ENCODE results near the gene ACOT9.
"Not testable (repeated sequence)": the region's sequence is repeated elsewhere in the genome, so short reads cannot be mapped to it uniquely, and the experiment has no call there.

The ACOT9 gene

DNA sequence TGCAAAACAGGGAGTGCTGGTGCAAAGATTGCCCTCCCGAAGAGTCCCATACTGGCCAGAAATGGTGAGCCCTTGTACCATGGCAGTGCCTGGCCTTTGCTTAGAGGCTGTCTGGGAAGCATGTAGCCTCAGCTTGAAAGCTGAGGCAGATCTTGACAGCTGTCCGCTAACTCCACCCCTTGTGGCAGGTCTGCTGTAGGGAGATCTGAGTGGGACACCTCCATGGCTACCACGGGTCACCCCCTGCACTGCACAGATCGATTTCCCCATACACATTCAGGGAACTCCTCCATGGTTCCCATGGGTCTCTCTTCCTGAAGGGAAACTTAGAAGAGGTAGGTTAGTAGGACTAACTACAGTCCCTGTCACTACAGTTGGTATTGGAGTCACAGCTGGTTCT, 6.1 kb upstream of the ACOT9 start:
- H3K27ac Mint-ChIP-seq: no peak overlapping the region
- no peak overlapping the region for H3K4me3 Mint-ChIP-seq
- H3K27me3 Mint-ChIP-seq: no peaks in the 10 kb centered on the region
- CTCF ChIA-PET: no interaction called here
- no peaks in the 10 kb centered on the region for H3K9me3 Mint-ChIP-seq
- DNase-seq: no peak
- H3K4me1 Mint-ChIP-seq: peaks cover 14% of the 10 kb centered on the region
- H3K36me3 Mint-ChIP-seq: no peaks in the 10 kb centered on the region

DNA sequence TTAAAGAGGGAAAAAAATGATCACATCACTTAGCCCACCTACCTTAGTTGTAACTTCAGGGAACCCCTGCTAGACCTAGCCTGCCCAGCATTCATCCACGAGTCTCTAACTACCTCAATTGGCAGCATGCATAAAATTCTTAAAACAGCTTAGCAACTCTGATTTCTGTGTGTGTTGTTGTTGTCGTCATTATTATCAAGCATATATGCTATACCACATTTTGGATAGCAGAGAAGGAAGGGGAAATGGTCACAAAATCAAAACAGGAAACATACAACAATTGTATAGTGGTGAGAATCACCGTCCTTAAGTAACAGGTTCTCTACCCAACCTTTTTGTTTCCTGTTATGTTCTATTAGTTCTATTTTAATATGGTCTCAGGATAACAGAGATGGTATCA, 2.7 kb upstream of the ACOT9 start:
- H3K4me1 Mint-ChIP-seq: peaks cover 31% of the 10 kb centered on the region
- peak overlapping the region; percentile 77 for H3K27ac Mint-ChIP-seq
- H3K27me3 Mint-ChIP-seq: no peaks in the 10 kb centered on the region
- H3K36me3 Mint-ChIP-seq: no peaks in the 10 kb centered on the region
- DNase-seq: peak; percentile 25
- H3K9me3 Mint-ChIP-seq: no peaks in the 10 kb centered on the region
- H3K4me3 Mint-ChIP-seq: no peak overlapping the region
- CTCF ChIA-PET: interaction anchor here (1.0 to 1.3 kb wide), 2 partner anchors 156 to 309 kb away, joined by 3 to 4 read pairs; no protein-coding TSS in a partner anchor

DNA sequence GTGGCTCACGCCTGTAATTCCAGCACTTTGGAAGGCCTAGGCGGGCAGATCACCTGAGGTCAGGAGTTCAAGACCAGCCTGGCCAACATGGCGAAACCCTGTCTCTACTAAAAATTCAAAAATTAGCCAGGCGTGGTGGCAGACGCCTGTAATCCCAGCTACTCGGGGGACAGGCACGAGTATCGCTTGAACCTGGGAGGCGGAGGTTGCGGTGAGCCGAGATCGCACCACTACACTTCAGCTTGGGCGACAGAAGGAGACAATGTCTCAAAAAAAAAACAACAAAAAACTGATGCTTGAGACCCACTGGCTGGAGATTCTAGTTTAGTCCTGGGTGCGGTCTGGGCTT, 521 bp upstream of the ACOT9 start:
- not testable (repeated sequence) for H3K9me3 Mint-ChIP-seq, H3K36me3 Mint-ChIP-seq, H3K27me3 Mint-ChIP-seq, DNase-seq
- H3K4me1 Mint-ChIP-seq: peaks cover 34% of the 10 kb centered on the region
- peak overlapping the region; percentile 84 for H3K4me3 Mint-ChIP-seq
- peak overlapping the region; percentile 82 for H3K27ac Mint-ChIP-seq
- CTCF ChIA-PET: interaction anchor here (1.0 kb wide), 1 partner anchor 159 kb away, joined by 6 read pairs; no protein-coding TSS in a partner anchor

DNA sequence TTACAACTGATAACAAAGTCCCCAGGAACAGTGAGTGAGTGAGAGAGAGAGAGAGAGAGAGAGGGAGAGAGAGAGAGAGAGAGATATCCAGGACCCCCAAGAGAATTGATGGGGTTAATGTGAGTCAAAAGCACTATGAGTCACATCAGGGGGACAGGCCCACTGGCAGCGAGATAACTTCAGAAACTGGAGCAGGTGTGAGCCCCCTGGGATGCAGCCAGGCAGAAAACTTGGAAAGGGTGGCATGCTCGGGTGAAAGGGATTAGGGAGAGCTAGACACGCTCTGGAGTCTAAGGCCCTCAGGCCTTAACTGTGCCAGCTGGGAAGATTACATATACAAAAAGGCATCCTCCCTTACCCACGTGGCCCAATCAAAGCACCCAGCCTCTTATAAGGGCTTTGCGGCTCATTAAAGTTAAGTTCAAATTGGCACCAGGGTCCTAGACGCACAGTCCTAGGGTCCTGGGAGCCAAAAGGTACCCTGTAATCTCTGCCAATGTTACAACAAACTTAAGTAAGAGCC, 841 bp downstream of the ACOT9 start:
- peaks cover 34% of the 10 kb centered on the region for H3K4me1 Mint-ChIP-seq
- CTCF ChIA-PET: no interaction called here
- H3K4me3 Mint-ChIP-seq: peak overlapping the region; percentile 84
- no peaks in the 10 kb centered on the region for H3K9me3 Mint-ChIP-seq
- H3K36me3 Mint-ChIP-seq: peaks cover 3% of the 10 kb centered on the region
- peak; percentile 24 for DNase-seq
- H3K27me3 Mint-ChIP-seq: no peaks in the 10 kb centered on the region
- H3K27ac Mint-ChIP-seq: peak overlapping the region; percentile 90

DNA sequence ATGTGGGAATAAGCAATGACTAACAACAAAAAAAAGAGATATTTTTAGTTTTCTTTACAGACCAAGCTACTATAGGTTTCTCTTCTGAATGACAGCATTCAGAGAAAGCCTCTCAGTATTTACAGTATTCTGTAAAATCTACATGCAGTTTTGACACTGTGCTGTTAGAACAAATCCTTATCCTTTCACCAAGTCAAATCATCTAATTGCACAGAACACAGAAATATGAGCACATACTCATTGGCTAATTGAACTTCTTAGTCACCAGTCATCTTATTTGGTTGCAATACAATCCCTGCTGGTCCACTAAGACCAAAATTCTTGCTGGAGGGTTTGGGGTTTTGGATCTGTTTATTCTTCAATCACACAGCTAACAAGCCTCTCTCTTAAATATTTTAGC, 5.7 kb downstream of the ACOT9 start:
- Mint-ChIP-seq H3K27ac (no peak overlapping the region), H3K4me3 (no peak overlapping the region), H3K27me3 (no peaks in the 10 kb centered on the region), H3K36me3 (peaks cover 7% of the 10 kb centered on the region), H3K4me1 (peaks cover 26% of the 10 kb centered on the region), H3K9me3 (no peaks in the 10 kb centered on the region)
- no peak for DNase-seq
- CTCF ChIA-PET: no interaction called here

DNA sequence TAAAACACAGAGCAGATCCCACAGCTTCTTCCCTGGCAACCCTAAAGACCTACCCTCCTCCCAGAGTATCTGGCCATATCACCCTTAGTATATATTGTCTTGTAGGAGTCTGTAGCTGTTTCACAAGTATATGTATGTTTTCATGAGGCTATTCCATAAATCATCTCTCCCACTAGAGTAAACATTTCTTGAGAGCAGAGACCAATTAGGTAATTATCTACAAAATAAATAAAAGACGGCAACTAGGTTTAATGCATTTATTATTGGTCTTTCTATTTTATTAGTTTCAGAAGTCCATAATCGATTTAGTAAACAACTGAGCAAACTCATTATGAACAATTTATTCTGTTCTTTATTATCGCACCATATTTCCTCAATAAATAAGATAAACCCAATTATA, 7.0 kb downstream of the ACOT9 start:
- H3K9me3 Mint-ChIP-seq: no peaks in the 10 kb centered on the region
- DNase-seq: no peak
- CTCF ChIA-PET: no interaction called here
- no peaks in the 10 kb centered on the region for H3K27me3 Mint-ChIP-seq
- peaks cover 15% of the 10 kb centered on the region for H3K36me3 Mint-ChIP-seq
- H3K4me3 Mint-ChIP-seq: no peak overlapping the region
- H3K27ac Mint-ChIP-seq: no peak overlapping the region
- peaks cover 24% of the 10 kb centered on the region for H3K4me1 Mint-ChIP-seq

DNA sequence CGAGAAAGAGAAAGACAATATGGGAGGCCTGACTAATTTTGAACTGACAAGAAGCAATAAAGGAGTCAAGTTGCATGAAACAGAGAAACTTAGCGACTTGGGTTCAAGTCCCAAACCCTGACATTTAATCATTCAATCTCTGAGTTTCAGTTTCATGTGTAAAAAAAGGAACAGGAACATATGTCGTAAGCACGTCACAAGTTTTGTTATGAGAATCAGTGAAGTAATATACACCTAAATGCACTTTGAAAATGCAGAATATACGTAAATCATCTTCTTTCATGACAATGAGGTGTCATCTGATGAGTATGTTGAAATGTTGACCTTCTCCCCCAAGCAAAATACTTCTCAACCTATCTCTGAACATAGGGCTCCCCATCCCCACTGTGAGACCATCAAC, 10.4 kb downstream of the ACOT9 start:
- Mint-ChIP-seq H3K36me3 (peaks cover 20% of the 10 kb centered on the region), H3K9me3 (no peaks in the 10 kb centered on the region), H3K27ac (peak overlapping the region; percentile 80), H3K4me1 (peaks cover 22% of the 10 kb centered on the region), H3K4me3 (no peak overlapping the region), H3K27me3 (no peaks in the 10 kb centered on the region)
- CTCF ChIA-PET: no interaction called here
- no peak for DNase-seq

DNA sequence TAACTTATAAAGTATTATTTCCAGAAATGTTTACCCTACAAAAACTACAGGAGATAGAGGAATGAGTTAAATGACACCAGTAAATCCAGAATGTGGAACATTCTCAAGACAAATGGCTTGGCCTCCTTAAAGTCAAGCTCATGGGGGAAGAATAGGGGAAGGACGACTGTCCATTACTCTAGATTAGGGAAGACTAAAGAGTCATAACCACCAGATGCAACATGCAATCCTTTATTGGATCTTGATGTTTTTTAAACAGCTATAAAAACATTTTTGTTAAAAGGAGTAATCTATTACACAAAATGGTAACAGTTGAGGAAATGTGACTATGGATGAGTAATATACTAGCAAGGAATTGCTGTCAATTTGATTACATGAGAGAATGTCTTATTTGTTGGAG, 11.1 kb downstream of the ACOT9 start:
- Mint-ChIP-seq H3K27me3 (no peaks in the 10 kb centered on the region), H3K9me3 (no peaks in the 10 kb centered on the region), H3K36me3 (peaks cover 21% of the 10 kb centered on the region), H3K4me3 (no peak overlapping the region), H3K27ac (peak overlapping the region; percentile 70), H3K4me1 (peaks cover 22% of the 10 kb centered on the region)
- no peak for DNase-seq
- CTCF ChIA-PET: no interaction called here

DNA sequence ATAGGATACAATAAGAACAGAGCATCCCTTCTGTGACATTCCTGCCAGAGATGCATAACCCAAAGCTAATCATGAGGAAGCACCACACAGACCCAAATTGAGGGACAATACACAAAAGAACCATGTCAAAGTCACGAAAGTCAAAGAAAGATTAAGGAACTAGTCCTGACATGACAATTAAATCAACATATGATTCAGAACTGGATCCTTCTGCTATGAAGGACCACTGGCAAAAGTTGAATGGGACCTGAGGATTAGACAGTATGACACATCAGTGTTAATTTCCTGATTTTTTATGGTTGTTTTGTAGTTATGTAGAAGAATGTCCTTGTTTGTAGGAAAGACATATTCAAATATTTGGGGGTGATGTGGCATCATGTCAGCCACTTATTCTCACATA, 13.9 kb downstream of the ACOT9 start:
- H3K4me3 Mint-ChIP-seq: no peak overlapping the region
- peaks cover 18% of the 10 kb centered on the region for H3K4me1 Mint-ChIP-seq
- H3K36me3 Mint-ChIP-seq: peaks cover 27% of the 10 kb centered on the region
- no peaks in the 10 kb centered on the region for H3K9me3 Mint-ChIP-seq
- CTCF ChIA-PET: no interaction called here
- no peaks in the 10 kb centered on the region for H3K27me3 Mint-ChIP-seq
- H3K27ac Mint-ChIP-seq: no peak overlapping the region
- no peak for DNase-seq

DNA sequence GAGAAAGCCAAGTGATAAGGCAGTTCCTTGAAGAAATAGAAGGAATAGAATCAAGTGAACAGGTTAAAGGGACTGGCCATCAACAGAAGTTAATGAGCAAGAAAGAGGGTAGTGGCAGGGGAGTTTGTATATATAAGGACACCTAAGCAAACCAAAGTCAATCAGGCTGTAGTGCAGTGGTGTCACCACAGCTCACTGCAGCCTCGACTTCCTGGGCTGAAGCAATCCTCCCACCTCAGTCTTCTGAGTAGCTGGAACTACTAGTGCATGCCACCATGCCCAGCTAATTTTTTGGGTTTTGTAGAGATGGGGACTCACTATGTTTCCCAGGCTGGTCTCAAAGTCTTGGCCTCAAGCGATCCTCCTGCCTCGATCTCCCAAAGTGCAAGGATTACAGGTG, 15.9 kb downstream of the ACOT9 start:
- no peaks in the 10 kb centered on the region for H3K27me3 Mint-ChIP-seq
- H3K9me3 Mint-ChIP-seq: no peaks in the 10 kb centered on the region
- H3K4me1 Mint-ChIP-seq: peaks cover 8% of the 10 kb centered on the region
- DNase-seq: no peak
- CTCF ChIA-PET: interaction anchor here (0.9 to 2.2 kb wide), 2 partner anchors 30 to 175 kb away, joined by 3 to 7 read pairs; no protein-coding TSS in a partner anchor
- H3K27ac Mint-ChIP-seq: no peak overlapping the region
- peaks cover 31% of the 10 kb centered on the region for H3K36me3 Mint-ChIP-seq
- no peak overlapping the region for H3K4me3 Mint-ChIP-seq

DNA sequence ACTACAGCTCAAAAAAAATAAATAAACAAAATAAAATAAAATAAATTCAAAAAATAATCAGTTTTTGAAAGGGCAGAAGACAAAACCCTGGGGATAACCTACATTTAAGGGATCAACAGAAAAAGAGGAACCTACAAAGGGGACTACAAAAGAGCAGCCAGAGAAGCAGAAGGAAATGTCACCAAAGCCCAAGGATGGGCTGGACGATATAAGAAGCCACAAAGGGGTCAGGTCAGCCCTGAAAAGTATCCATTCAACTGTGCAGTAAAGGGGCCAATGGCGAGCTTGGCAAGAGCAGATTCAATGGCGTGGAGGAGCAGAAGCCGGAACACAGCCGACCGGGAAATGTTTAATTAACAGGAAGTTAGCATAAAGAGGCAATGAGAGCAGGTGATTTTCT, 16.9 kb downstream of the ACOT9 start:
- DNase-seq: no peak
- Mint-ChIP-seq H3K9me3 (no peaks in the 10 kb centered on the region), H3K36me3 (peaks cover 24% of the 10 kb centered on the region), H3K4me1 (no peaks in the 10 kb centered on the region), H3K4me3 (no peak overlapping the region), H3K27me3 (no peaks in the 10 kb centered on the region), H3K27ac (no peak overlapping the region)
- CTCF ChIA-PET: interaction anchor here (2.2 kb wide), 1 partner anchor 176 kb away, joined by 7 read pairs; no protein-coding TSS in a partner anchor

DNA sequence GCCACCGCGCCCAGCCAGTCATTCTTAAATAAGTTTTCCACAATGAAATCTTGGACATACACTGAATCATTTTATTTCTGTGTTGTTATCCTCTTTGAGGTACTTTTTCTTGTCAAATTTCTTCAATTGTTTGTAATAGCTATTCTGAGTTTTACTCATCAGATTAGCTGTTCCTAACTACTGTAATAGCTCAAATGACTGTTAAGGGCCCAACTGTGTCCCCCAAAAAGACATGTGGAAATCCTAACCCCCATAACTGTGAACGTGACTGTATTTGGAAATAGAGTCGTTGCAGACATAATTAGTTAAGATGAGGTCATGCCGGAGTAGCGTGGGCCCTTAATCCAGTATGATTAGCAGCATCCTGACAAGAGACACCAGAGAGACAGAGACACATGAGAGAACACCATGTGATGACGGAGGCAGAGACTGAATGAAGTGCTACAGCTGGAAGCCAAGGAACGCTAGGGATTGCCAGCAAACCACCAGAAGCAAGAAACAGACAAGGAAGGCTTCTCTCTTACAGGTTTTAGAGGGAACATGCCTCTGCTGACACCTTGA, 22.9 kb downstream of the ACOT9 start:
- no peak overlapping the region for H3K27ac Mint-ChIP-seq
- CTCF ChIA-PET: no interaction called here
- no peaks in the 10 kb centered on the region for H3K9me3 Mint-ChIP-seq
- H3K27me3 Mint-ChIP-seq: no peaks in the 10 kb centered on the region
- DNase-seq: no peak
- H3K4me3 Mint-ChIP-seq: no peak overlapping the region
- no peaks in the 10 kb centered on the region for H3K4me1 Mint-ChIP-seq
- H3K36me3 Mint-ChIP-seq: peaks cover 14% of the 10 kb centered on the region

DNA sequence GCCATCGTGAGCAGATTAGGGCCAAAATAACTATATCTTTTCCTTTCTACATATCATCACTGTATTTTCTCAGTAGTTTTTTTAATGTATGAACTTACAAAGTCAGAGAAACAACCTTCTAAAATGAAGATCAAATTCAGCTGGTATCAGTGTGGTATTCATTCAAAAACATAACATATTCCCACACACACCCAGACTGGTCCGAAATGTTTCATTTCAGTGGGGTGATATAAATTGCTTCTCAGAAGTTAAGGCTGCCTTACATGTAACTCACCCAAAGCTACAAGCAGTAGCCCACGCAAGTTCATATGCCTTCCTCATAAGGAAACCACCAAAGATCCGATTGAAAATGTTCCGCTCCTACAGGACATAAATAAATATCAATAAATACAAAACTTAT, 37.8 kb downstream of the ACOT9 start:
- Mint-ChIP-seq H3K9me3 (no peaks in the 10 kb centered on the region), H3K27me3 (no peaks in the 10 kb centered on the region), H3K4me1 (no peaks in the 10 kb centered on the region), H3K4me3 (no peak overlapping the region), H3K36me3 (peaks cover 14% of the 10 kb centered on the region), H3K27ac (no peak overlapping the region)
- CTCF ChIA-PET: no interaction called here
- DNase-seq: no peak

DNA sequence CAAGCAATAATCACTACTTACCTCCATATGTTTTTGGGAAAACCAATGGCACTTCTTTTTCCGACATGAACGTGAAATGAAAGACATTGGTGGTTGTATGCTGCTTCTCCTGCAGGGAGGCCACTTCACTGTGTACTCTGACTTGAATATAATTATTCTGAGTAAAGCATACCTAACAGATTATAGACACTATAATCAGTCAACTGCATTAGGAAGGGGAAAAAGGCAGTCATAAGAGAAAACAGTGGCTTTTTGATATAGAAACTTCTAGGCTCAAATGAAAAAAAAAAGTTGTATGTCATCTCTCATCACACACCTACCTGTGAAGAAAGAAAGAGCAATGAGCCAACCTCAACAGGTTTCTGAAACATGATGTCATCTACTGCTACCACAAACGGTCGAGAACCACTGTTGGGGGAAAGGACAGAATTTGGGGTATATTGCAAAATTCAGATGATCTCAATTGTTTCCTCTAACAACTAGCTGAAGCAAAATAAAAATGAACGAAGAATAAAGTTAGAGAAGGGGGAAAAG, 38.3 kb downstream of the ACOT9 start:
- no peak overlapping the region for H3K4me3 Mint-ChIP-seq
- H3K27ac Mint-ChIP-seq: no peak overlapping the region
- peaks cover 2% of the 10 kb centered on the region for H3K4me1 Mint-ChIP-seq
- no peak for DNase-seq
- H3K36me3 Mint-ChIP-seq: peaks cover 14% of the 10 kb centered on the region
- no peaks in the 10 kb centered on the region for H3K9me3 Mint-ChIP-seq
- no peaks in the 10 kb centered on the region for H3K27me3 Mint-ChIP-seq
- CTCF ChIA-PET: no interaction called here

DNA sequence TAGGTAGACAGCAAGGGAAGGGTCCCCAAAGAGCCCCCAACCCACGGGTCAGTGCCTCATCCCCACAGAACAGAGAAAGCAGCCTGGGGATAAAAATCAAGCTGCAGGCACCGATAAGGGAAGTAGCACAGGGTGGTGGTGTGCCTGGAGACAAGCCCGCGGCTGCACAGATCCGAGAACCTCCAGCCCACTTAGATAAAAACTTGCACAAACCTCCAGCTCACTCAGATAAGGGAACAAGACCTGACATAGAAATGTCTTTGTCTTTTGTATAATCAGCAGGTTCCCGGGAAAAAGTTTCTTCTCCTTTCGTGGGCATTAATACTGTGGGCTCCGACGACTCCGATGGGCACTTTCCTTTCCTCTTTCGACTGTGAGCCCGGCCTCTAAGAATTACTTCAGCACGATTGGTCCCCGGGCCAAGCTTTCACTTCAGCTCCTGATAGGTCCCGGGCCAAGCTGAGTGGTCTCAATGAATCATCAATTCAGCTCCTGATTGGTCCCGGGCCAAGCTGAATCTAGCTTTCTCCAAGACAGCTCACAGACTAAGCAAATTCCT, 43.4 kb downstream of the ACOT9 start:
- CTCF ChIA-PET: interaction anchor here (2.0 kb wide), 1 partner anchor 202 kb away, joined by 19 read pairs; no protein-coding TSS in a partner anchor
- peak; percentile 21 for DNase-seq
- Mint-ChIP-seq H3K4me3 (no peak overlapping the region), H3K9me3 (no peaks in the 10 kb centered on the region), H3K4me1 (peaks cover 6% of the 10 kb centered on the region), H3K36me3 (peaks cover 8% of the 10 kb centered on the region), H3K27ac (no peak overlapping the region), H3K27me3 (no peaks in the 10 kb centered on the region)
